Gastrocnemius medialis (tissue), 4 donors: ENCODE results near the gene RNF220. TPM values are rescaled to one million over a fixed set of nuclear protein-coding genes. Genes with fewer than 3 reads are reported as not detected.

Experiments
- ATAC-seq, 2 donors: fragments of 150-250 bp; one replicate each; pipeline ENCODE4 v1.9.1; 2016
- DNase-seq, 2 donors: peaks; one replicate each; pipeline ENCODE4 v3.0.0-alpha.2; 2019
- H3K27ac ChIP-seq, 4 donors: fragments of 200-600 bp; sonication (generic); 1 replicate in 1 of 4; 2 replicates in 3 of 4; pipeline ENCODE4 v1.5.1; 2016 to 2018; ENCODE audit warnings: mild to moderate bottlenecking in 2 of 4, moderate library complexity in 1 of 4
- H3K27me3 ChIP-seq, 3 donors: fragments of 200-600 bp; sonication (generic) in 2 of 3; 1 replicate in 1 of 3; 2 replicates in 2 of 3; pipeline versions ENCODE4 v1.5.1 to v1.6.0; 2016 to 2019; ENCODE audit warnings: mild to moderate bottlenecking in 1 of 3, moderate library complexity in 1 of 3
- H3K36me3 ChIP-seq, 2 donors: fragments of 200-600 bp; sonication (generic) in 1 of 2; one replicate each; pipeline ENCODE4 v1.5.1; 2017 to 2018
- H3K4me1 ChIP-seq, 2 donors: fragments of 200-600 bp; sonication (generic) in 1 of 2; one replicate each; pipeline ENCODE4 v1.5.1; 2016 to 2017; ENCODE audit warnings: mild to moderate bottlenecking in 2 of 2
- H3K4me3 ChIP-seq, 4 donors: fragments of 200-600 bp; sonication (generic) in 3 of 4; 1 replicate in 1 of 4; 2 replicates in 3 of 4; pipeline ENCODE4 v1.5.1; 2016 to 2019; ENCODE audit warnings: mild to moderate bottlenecking in 2 of 4
- H3K9me3 ChIP-seq, 3 donors: fragments of 200-600 bp; sonication (generic) in 2 of 3; 1 replicate in 1 of 3; 2 replicates in 2 of 3; pipeline ENCODE4 v1.5.1; 2016 to 2019
- POLR2A ChIP-seq, 2 donors: fragments of 450-650 bp; IDR thresholded peaks; one replicate each; pipeline ENCODE4 v1.6.1; 2017; ENCODE audit warnings: antibody characterized with exemption in 2 of 2, mild to moderate bottlenecking in 2 of 2, moderate library complexity in 2 of 2
- in situ Hi-C, 4 donors: fragments of 200-750 bp; cut with MboI; loops; one replicate each; pipeline versions ENCODE4 v1.15.0 to v1.8.0; 2017; ENCODE audit warnings: low sequenced_read_pairs in 4 of 4
- intact Hi-C: fragments of 100-400 bp; cut with DNase I; formaldehyde crosslinking; loops from one replicate; pipeline ENCODE4 v1.15.1; 2023; ENCODE audit warnings: low total_unique reads
- total RNA-seq, 4 donors: library from RNA; depleted of rRNA; stranded (reverse); fragments of >200 nt; gene quantifications; one replicate each; pipeline versions ENCODE4 v1.1.0 to v1.2.3, GENCODE V29; 2016
- TF ChIP-seq, protein P1 (sequence below), 5 experiments: fragments of 450-650 bp in 3 of 5; fragments of 200-600 bp in 2 of 5; sonication (generic) in 2 of 5; IDR thresholded peaks in 4 of 5; conservative IDR thresholded peaks in 1 of 5; 1 replicate in 4 of 5; 2 replicates in 1 of 5; pipeline ENCODE4 v1.5.1; 2016 to 2019; ENCODE audit warnings: antibody characterized with exemption in 5 of 5, mild to moderate bottlenecking in 3 of 5, moderate library complexity in 3 of 5

Gene RNF220
- total RNA-seq, 4 donors from 2014 or later: 91.2 to 172 (median 128) TPM

DNA sequence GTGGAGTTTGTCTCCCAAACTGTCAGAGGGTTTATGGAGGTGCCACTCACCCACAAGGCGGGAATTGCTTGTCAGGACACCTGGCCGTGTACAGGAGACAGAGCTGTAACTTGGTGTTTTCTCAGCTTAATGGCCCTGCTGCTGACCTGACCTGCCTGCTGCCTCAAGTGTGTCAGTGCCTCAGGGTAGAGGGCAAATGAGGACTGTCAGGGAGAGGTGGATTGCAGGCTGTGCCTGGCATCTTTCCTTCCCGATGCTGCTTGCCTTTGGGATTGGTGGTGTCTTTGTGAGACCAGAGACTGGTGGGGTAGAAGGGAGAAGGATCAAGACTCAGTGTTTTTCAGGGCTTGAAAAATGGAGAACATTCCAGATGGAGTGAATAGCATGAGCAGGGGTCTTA lies 237.9 kb downstream of the RNF220 start:
- no peak for ATAC-seq
- TF ChIP-seq, protein P1, sequence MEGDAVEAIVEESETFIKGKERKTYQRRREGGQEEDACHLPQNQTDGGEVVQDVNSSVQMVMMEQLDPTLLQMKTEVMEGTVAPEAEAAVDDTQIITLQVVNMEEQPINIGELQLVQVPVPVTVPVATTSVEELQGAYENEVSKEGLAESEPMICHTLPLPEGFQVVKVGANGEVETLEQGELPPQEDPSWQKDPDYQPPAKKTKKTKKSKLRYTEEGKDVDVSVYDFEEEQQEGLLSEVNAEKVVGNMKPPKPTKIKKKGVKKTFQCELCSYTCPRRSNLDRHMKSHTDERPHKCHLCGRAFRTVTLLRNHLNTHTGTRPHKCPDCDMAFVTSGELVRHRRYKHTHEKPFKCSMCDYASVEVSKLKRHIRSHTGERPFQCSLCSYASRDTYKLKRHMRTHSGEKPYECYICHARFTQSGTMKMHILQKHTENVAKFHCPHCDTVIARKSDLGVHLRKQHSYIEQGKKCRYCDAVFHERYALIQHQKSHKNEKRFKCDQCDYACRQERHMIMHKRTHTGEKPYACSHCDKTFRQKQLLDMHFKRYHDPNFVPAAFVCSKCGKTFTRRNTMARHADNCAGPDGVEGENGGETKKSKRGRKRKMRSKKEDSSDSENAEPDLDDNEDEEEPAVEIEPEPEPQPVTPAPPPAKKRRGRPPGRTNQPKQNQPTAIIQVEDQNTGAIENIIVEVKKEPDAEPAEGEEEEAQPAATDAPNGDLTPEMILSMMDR (IDR thresholded peaks at IDR 0.05 in 4 of 5, conservative IDR thresholded peaks at IDR 0.05 in 1 of 5): no peak
- no peak for TF ChIP-seq POLR2A (IDR thresholded peaks at IDR 0.05)
- DNase-seq: peak in 1 of 2 donors; percentile 27
- H3K9me3 ChIP-seq: no peaks in the 10 kb centered on the region
- peaks cover 0 to 49% of the 10 kb centered on the region in 2 donors for H3K36me3 ChIP-seq
- H3K27me3 ChIP-seq: no peaks in the 10 kb centered on the region
- intact Hi-C loops (no loop called here), in situ Hi-C loops (no loop called here)
- peak overlapping the region in 3 of 4 donors; percentile 81 to 86 (median 84) for H3K27ac ChIP-seq
- H3K4me1 ChIP-seq: peaks cover 89 to 92% of the 10 kb centered on the region in 2 donors
- no peak overlapping the region for H3K4me3 ChIP-seq

DNA sequence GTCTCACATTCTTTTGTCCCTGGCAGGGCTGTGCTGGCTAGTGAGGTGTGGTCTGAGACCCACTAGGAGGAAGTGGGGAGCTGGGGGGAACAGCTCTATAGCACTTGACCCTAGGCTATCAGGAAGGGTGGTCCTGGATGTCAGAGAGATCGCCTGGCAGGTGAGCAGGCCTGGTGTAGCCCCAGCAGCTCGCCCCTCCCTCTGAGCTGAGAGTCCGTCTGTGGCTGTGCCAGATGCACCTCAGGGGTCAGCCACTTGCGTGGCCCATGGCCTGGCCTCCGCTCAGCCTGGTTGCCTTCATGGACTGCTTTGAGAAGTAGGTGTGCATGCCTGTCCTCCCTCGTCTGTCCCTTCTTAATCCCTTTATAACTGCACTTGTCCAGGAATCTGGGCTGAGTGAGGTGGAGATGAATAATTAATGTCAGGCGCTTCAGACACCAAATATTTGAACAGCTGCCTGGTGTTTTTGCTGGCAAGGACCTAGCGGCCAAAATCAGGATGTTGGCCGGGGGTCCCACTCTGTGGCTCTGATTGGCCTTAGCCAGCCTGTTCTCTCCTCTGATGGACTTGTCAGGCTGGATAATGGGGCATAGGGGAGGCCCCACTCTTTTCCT lies 238.8 kb downstream of the RNF220 start:
- H3K9me3 ChIP-seq: no peaks in the 10 kb centered on the region
- DNase-seq (no peak), ATAC-seq (no peak)
- H3K4me1 ChIP-seq: peaks cover 80 to 92% of the 10 kb centered on the region in 2 donors
- intact Hi-C loops (no loop called here), in situ Hi-C loops (no loop called here)
- TF ChIP-seq, protein P1 (IDR thresholded peaks at IDR 0.05 in 4 of 5, conservative IDR thresholded peaks at IDR 0.05 in 1 of 5): no peak
- TF ChIP-seq POLR2A (IDR thresholded peaks at IDR 0.05): no peak
- no peaks in the 10 kb centered on the region for H3K27me3 ChIP-seq
- peaks cover 0 to 46% of the 10 kb centered on the region in 2 donors for H3K36me3 ChIP-seq
- no peak overlapping the region for H3K4me3 ChIP-seq
- H3K27ac ChIP-seq: peak overlapping the region; percentile 81 to 86 (median 84)

- ATAC-seq (no peak), DNase-seq (no peak)
- intact Hi-C loops (no loop called here), in situ Hi-C loops (no loop called here)
- TF ChIP-seq POLR2A (IDR thresholded peaks at IDR 0.05): no peak
- TF ChIP-seq, protein P1 (IDR thresholded peaks at IDR 0.05 in 4 of 5, conservative IDR thresholded peaks at IDR 0.05 in 1 of 5): no peak
- H3K4me3 ChIP-seq: no peak overlapping the region
- no peaks in the 10 kb centered on the region for H3K27me3 ChIP-seq
- no peaks in the 10 kb centered on the region for H3K9me3 ChIP-seq
- H3K27ac ChIP-seq: peak overlapping the region; percentile 81 to 86 (median 84)
- peaks cover 0 to 46% of the 10 kb centered on the region in 2 donors for H3K36me3 ChIP-seq
- H3K4me1 ChIP-seq: peaks cover 71 to 84% of the 10 kb centered on the region in 2 donors
Observed at GRCh38 chr1:44644806-44645205, 239.8 kb downstream of the RNF220 start.

DNA sequence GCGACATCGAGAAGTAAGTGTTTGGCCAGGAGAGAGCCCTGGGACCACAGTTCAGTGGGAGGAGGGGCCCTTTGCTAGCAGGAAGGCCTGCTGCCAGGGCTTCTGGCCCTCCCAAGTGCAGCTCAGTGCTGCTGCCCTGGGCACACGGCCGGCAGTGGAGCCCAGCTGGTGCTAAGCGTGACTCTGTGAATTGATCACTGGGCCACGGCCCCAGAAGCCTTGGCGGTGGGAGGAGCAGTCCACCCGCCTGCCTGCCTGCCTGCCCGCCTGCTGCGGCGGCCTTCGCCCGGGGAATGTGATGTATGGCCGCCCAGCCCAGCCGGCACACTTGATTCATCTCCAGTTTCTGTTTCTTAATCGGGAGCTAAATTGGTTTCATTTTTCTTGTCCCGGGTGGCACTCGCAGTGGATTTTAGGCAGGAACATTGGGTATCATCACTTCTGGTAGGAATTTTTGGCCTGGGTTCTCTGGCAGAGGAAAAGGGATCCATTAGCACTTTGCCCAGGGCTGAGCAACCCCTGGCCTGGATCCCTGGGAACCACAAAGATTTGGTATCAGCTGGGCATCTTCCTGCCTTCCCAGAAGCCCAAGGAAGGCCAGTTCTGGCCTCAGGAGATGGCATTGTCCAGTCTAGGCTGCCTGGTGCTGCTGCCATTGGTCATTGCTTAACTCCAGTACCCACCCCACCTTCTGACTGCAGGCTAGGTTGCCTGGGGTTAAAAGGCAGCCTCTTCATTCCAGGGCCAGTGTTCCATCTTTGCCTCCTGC lies 240.6 kb downstream of the RNF220 start:
- peaks cover 0 to 51% of the 10 kb centered on the region in 2 donors for H3K36me3 ChIP-seq
- DNase-seq: peak; percentile 58 to 70

More for the DNA sequence above, 240.6 kb downstream of the RNF220 start:
- H3K4me3 ChIP-seq: peak overlapping the region in 2 of 4 donors; percentile 1 to 11
- in situ Hi-C loops (no loop called here), intact Hi-C loops (no loop called here)
- ATAC-seq: peak; percentile 61 to 64
- no peaks in the 10 kb centered on the region for H3K27me3 ChIP-seq
- TF ChIP-seq, protein P1 (IDR thresholded peaks at IDR 0.05 in 4 of 5, conservative IDR thresholded peaks at IDR 0.05 in 1 of 5): no peak
- TF ChIP-seq POLR2A (IDR thresholded peaks at IDR 0.05): no peak
- peak overlapping the region; percentile 81 to 86 (median 84) for H3K27ac ChIP-seq
- H3K4me1 ChIP-seq: peaks cover 63 to 78% of the 10 kb centered on the region in 2 donors
- H3K9me3 ChIP-seq: no peaks in the 10 kb centered on the region
